COR-L47 (cell line): ENCODE results near the gene SKA2.
"Not testable (repeated sequence)": the region's sequence is repeated elsewhere in the genome, so short reads cannot be mapped to it uniquely, and the experiment has no call there.

Experiments
- DNase-seq: peaks from one replicate; lab custom pipeline; 2025; lab: John Stamatoyannopoulos, UW

Gene SKA2, protein sequence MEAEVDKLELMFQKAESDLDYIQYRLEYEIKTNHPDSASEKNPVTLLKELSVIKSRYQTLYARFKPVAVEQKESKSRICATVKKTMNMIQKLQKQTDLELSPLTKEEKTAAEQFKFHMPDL

DNA sequence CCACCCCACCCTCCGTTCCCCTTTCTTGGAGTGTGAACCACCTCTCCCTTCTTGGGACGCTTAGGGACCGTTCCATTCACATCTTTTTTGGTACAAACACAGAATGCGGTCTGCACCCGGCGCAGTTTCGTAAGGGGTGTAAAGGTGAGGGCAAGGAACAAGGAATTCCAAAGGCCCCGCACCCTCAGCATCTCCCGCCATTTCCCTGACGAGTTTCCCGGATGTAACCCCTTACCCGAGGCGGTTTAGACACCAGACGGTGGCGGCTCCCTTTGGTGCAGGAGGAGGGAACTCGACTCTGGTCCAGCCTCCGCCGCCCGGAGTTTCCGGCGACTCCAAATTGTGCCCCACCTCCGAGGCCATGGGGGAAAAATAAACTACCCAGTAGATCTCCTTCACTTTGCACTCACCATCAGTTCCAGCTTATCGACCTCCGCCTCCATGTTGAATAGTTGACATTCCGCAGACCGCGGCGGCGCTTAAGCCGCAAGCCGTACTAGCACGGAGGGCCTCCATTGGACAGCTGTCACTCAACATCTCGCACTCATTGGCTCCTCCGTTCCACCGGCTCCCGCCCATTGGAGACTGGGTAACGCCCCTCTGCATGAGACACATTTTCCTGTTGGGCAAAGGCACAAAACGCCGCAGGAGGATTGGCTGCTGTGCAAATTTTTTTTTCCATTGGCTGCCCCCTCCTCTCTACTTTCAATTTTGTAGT lies at the start of gene SKA2:
TSS of gene SKA2 (minus strand) at position 466 of the 718 bp plus-strand sequence. CDS start at position 443, 23 bp downstream.
- peak; percentile 100 for DNase-seq

DNA sequence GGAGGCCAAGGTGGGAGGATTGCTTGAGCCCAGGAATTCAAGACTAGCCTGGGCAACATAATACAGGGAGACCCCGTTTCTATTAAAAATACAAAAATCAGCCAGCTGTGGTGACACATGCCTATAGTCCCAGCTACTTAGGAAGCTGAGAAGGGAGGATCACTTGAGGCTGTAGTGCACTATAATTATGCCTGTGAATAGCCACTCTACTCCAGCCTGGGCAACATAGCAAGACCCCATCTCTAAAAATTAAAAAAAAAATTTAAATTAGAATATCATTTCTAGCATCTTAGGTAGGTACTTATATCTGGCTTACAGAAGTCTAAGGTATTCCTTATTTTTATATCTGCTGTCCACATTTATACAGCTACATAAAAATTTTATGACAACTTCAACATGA lies 47.3 kb upstream of the SKA2 start:
- DNase-seq, result no peak

DNA sequence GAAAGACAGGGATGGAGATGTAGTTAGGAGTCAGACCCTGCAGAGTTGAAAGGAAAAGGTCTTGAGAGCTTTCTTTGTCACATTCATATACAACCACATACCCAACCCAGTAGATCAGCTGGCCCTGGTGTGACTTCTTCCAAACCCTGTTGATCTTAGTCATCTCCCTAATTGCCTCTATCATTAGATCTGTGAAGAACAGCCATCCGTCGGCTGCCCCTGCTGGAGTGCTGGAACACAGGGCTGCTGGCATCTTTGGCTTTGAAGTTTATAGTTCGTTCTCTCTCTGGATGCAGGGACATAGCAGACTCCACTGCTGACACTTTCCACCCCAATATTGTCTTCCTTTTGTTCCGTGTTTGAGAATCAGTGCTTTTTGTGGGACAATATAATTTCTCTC lies 44.4 kb upstream of the SKA2 start:
- DNase-seq, result no peak

DNA sequence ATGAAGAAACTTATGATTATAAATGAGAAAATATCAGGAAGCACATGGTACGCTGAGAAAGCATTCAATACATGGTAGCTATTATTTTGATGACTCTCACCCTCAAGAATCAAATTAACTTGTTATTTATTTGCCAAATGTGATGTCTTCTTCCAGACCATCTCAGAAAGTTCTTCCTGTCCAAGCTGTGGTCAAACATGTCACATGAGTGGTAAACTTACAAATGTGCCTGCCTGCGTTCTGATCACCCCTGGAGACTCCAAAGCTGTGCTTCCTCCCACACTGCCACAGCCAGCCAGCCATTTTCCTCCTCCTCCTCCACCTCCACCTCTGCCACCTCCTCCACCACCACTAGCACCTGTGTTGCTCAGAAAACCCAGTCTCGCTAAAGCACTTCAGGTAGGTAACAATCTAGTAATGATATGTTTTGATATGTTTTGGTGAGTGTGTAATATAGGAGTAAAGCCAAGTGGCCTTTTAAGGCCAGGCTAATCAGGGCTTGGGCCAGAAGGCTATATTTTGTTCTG lies 38.4 kb upstream of the SKA2 start:
- no peak for DNase-seq

DNA sequence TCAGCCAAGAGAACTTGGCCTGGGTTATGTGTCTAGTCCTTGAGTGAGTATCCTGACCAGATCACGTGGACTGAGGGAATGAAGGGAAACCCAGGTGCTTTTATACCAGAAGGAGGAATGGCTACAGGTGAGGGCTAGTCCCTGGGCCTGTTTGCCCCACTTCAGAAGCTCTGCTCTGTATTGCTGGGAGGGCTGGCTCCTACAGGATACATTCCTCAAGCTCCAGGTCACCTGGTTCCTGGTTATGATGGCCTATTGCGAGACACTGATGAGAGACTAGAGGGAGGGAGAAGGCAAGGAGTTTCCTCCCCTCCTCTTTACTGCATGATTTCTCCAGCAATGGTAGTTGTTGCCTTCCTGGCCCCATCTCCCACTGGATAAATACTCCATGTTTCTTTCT lies 35.8 kb upstream of the SKA2 start:
- DNase-seq, result no peak

DNA sequence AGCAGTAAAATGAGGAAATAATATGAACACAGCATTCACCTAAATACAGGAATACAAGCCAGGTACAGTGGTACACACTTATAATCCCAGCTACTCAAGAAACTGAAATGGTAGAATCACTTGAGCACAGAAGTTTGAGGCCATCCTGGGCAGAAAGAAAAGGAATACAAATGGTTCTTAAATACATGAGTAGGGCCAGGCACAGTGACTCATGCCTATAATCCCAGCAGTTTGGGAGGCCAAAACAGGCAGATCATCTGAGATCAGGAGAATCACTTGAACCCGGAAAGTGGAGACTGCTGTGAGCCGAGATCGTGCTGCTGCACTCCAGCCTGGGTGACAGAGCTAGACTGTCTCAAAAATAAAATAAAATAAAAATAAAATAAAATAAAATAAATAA lies 31.9 kb upstream of the SKA2 start:
- no peak for DNase-seq

DNA sequence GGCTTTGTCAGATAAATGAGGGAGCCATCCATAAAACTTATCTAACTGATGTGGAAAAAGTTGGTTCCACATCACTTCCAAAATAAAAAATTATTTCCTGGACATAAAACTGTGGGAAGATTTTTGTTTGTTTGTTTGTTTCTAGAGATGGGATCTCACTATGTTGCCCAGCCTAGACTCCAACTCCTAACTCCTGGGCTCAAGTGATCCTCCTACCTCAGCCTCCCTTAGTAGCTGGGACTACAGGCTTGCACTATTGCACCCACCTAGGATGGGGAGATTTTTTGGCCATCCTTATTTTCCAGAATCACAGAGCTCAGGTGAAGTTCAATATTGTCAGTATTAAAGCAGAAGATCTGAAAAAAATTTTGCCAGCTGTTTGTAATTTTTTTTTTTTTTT lies 31.0 kb upstream of the SKA2 start:
- DNase-seq, result no peak

DNA sequence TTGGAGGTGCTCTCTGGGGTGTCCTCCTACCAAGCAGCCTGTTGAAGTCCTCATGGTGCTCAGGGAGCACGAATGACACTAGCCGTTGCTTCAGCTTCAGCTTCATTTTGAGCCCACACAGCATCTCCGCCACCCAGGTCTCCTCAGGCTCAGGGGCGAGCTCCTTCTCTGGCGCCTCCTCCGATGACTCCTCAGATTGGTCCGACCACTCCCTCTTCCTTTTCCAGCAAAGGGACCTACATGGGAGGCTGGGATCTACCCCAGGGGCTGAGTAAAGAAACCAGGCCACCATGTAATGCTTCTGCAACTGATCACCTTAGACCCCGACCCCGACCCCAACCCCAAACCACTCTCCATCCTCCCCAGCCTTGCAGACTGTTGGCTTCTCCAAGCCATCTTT lies 26.5 kb upstream of the SKA2 start:
- DNase-seq, result no peak

DNA sequence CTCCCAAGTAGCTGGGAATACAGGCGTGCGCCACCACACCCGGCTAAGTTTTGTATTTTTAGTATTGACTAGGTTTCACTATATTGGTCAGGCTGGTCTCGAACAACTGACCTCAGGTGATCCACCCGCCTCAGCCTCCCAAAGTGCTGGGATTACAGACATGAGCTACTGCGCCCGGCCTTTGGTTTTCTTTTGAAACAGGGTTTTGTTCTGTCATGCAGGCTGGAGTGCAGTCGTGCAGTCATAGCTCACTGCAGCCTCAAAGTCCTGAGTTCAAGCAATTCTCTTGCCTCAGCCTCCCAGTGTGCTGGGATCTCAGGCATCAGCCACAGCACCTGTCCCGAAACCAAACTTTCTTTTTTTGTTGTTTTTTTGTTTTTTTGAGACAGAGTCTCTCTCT lies 25.6 kb upstream of the SKA2 start:
- DNase-seq, result no peak

DNA sequence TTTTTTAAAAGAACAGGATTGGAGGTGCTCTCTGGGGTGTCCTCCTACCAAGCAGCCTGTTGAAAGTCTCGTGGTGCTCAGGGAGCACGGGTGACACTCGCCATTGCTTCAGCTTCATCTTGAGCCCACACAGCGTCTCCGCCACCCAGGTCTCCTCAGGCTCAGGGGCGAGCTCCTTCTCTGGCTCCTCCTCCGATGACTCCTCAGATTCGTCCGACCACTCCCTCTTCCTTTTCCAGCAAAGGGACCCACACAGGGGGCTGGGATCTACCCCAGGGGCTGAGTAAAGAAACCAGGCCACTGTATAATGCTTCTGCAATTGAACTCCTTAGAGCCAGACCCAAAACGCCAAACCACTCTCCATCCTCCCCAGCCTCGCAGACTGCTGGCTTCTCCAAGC lies 24.6 kb upstream of the SKA2 start:
- DNase-seq, result not testable (repeated sequence)

DNA sequence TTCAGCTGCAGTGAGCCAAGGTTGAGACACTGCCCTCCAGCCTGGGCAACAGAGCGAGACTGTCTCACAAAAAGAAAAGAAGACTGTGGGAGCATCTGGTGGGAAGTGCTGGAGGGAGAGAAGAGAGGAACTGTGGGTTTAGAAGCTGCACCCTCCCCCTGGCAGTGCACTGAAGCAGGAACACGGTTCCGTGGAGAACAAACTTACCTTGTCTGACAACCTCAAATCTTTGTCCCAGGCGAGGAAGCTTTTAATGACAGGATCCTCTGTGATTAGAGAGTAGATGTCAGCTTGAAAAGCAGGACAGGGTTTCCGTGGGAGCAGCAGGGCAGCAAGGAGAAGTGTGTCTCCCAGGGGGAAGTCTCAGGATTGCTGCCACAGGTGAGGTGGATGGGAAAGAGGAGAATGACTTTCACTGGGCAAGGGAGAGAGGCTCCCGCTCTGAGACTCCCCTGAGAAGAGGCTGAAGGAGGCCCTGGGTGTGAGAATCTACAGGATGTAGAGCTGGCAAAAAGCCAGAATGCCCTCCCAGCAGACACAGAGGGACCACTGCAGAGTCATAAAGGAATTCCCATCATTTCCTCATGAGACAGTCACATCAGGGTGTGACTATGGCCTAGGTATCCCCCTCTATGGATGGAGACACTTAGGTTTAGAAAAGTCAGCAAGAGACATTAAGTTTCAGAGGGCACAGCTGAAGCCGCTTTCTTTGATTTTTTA lies 23.4 kb upstream of the SKA2 start:
- no peak for DNase-seq

DNA sequence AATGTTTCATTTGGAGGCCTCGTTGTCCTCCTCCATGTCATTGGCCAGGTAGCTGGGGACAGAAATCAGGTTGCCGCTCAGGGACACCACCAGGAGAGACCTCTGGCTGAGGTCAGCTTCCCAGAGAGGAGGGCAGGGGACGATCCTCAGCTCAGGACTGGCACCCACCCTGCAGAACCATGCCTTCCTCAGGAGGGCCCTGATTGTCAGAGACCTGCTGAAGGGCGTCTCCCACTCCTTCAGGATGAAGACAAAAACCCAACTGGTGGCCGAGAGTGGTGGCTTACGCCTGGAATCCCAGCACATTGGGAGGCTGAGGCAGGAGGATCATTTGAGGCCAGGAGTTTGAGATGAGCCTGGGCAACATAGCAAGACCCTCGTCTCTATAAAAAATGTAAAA lies 20.1 kb upstream of the SKA2 start:
- no peak for DNase-seq

DNA sequence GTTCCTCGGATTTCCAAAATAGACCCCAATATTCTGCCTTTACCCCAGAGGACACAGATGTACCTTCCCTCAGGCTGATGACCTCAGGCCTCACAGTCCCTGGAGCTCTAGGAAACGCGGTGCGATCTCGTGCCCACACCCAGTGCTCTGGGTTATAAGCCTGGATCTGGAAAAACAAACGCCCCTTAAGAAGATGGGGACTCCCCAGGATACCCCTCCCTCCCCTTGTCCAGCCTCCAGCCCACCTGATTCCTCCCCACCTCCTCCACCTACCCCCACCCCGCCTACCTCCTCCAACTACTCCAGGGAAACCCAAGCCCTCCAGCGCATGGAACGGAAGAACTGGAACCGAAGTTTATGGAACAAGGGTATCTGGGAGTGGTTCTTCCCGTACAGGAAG lies 19.7 kb upstream of the SKA2 start:
- no peak for DNase-seq

DNA sequence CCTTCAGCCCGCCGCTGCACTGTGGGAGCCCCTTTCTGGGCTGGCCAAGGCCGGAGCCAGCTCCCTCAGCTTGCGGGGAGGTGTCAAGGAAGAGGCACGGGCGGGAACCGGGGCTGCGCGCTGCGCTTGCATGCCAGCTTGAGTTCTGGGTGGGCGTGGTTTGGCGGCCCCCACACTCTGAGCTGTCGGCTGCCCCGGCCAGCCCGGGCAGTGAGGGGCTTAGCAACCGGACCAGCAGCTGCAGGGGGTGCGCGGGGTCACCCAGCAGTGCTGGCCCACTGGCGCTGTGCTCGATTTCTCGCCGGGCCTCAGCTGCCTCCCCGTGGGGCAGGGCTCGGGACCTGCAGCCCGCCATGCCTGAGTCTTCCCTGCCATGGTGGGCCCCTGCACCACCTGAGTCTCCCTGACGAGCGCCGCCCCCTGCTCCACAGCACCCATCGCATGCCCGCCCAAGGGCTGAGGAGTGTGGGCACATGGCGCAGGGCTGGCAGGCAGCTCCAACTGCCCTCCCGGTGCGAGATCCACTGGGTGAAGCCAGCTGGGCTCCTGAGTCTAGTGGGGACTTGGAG lies 17.5 kb upstream of the SKA2 start:
- no peak for DNase-seq

DNA sequence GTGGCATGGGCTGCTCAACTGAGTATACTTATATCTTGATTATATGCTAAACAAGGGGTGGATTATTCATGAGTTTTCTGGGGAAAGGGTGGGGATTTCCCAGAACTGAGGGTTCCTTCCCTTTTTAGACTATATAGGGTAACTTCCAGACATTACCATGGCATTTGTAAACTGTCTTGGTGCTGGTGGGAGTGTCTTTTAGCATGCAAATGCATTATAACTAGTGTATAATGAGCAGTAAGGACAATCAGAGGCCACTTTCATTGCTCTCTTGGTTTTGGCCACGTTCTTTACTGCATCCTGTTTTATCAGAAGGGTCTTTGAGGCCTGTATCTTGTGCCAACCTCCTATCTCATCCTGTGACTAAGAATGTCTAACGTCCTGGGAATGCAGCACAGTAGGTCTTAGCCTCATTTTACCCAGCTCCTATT lies 12.6 kb upstream of the SKA2 start:
- no peak for DNase-seq

DNA sequence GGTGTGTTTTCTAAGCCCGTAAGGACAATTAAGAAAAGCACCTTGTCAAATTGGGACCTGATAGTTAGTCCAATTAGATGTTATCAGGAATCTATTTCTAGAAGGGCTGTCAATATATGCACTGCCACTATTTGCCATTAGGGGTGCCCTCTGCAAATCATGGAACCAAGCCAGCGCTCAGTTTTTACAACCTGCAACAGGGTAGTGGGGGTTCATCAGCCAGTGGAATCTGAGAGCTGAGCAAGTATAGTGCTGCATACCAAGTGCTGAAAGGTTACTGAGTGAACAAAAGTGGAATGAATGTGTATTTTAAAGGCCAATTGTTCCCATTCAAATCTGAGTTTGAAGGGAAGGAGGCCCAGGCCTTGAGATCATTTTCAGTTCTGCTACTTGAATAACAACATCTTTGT lies 11.0 kb upstream of the SKA2 start:
- DNase-seq, result peak; percentile 50

DNA sequence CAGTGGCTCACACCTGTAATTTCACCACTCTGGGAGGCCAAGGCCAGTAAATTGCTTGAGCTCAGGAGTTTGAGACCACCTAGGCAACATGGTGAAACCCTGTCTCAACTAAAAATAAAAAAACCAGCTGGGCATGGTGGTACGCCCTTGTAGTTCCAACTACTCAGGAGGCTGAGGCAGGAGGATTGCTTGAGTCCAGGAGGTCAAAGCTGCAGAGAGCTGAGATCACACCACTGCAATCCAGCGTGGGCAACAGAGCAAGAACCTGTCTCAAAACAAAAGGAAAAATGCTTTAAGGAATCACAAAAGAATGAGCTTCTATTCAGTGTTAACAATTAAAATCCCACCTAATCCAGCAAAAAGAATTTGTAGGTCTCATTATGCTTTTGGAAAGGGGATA lies 6.5 kb upstream of the SKA2 start:
- no peak for DNase-seq

DNA sequence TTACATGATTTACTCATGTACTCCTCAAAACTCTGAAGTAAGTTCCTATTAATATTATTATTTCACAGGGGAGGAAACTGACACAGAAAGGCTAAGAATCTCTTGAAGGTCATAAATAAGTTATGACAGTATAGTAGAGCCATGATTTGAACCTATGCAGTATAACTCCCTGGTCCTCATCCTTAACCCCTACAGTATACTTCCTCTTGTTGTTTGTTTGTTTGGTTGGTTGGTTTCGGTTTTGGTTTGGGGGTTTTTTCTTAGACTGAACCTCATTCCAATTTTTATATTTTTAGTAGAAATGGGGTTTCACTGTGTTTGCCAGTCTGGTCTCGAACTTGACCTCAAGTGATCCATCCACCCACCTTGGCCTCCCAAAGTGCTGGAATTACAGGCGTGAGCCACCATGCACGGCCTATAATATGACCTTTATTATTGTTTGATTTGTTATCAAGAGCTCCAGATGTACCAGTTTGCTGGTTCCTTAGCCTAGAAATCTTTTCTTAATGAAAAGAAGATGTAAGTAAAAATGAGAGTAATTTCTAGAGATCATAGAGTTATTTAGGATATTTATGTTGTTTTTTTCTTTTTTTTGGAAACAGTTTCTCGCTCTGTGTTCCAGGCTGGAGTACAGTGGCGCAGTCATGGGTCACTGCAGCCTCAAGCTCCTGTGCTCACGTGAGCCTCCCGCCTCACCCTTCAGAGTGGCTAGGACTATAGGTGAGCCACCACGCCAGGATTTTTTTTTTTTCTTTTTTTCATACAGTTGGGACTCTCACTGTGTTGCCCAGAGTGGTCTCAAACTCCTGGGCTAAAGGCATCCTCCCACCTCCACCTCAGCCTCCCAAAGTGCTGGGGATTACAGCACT lies 5.4 kb upstream of the SKA2 start:
- no peak for DNase-seq

DNA sequence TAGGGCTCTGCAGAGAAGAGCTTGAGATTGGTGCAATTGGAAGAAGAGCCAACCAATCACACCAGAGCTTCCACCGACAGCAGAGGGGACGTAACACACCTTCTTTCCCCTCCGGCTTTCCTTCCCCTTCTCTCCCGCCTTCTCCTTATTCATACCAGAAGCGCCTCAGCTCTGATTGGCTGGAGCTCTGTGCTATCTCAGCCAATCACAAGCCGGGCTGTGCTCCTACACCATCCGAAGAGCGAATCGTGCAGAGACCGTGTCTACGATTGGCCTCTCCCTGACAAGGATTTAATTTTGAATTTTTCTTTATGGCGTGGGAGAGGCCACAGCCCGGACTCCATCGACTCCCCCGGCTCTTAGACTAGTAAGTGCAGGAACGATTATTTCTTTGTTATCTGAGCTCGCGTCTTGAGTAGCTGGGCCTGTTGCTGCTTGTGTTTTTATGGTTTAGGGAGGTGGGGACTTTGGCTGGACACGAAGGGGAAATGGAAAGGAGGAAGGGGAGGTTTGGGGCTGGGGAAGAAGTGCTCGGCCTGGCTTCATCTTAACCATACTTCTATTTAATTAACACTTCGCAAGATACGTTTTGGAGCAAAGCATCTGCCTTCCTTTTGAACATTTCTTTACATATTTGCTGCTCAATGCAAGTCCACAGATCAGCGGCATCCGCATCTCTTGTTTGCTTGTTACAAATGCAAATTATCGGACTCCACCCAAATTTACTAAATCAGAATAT lies 622 bp upstream of the SKA2 start, which contains the start of gene PRR11:
TSS of gene PRR11 (plus strand) at position 308 of the 739 bp plus-strand sequence. CDS start 14,007 bp downstream, outside the sequence.
- DNase-seq, result peak; percentile 100

DNA sequence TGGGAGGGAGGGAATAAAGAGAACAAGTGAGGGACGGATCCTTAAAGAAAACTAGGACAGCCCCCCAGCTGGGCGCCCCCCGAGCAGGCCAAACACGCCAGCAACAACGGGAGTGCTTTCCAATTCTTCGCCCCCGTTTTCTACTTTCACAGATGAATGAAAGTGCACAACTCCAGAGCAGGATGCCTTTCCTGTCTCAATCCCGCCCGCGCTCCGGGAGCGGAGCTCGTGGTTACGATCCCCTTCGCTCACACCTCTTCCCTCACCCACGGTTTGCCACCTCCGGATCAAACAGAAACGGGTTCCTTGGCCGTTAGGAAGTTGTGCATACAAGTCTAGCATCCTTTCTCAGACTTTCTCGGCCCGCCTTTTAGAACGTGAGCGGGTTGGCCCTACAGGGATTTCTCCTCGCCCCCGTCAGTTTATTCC lies 680 bp downstream of the SKA2 start:
- peak; percentile 46 for DNase-seq

DNA sequence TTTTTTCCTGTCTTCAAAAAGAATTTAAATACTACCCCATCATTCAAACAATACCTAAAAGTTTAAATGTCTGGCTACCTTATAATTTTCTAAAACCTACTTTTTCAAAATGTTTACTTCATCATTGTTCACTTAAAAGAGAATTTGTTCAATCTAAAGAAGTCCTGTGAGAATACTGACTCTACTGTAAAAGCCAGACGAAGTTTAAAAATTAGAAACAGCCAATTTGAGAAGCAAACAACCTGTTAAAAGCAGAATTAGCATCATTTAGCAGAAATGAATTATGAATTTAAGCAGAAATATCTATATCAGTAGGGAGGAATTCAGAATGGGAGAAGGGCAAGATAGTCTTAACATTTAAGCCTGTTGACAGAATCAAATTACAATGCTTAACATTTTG lies 2.1 kb downstream of the SKA2 start:
- no peak for DNase-seq
